Activated naive CD4-positive, alpha-beta T cell (primary cell): Measurements from ENCODE around the gene MCF2L2.
A peak's percentile ranks its signal among the peaks of the same experiment; 100 is the strongest.
"Not testable (repeated sequence)": the region's sequence is repeated elsewhere in the genome, so short reads cannot be mapped to it uniquely, and the experiment has no call there.

Experiments used
- DNase-seq, 4 experiments: peaks; one replicate each; lab custom pipeline; 2025; lab: John Stamatoyannopoulos, UW

Gene MCF2L2

GRCh38 chr3:183203670-183204069, 224.7 kb downstream of the MCF2L2 start:
- no peak for DNase-seq

- no peak for DNase-seq
Measured at GRCh38 chr3:183202004-183202722, 226.3 kb downstream of the MCF2L2 start.

- DNase-seq = no peak
Measured at GRCh38 chr3:183198939-183199338, 229.5 kb downstream of the MCF2L2 start.

- DNase-seq = no peak
Measured at GRCh38 chr3:183197734-183198133, 230.7 kb downstream of the MCF2L2 start.

GRCh38 chr3:183195266-183195665, 233.2 kb downstream of the MCF2L2 start:
- DNase-seq = no peak

GRCh38 chr3:183193762-183194689, 234.4 kb downstream of the MCF2L2 start:
- no peak for DNase-seq

GRCh38 chr3:183192650-183193300, 235.6 kb downstream of the MCF2L2 start:
- DNase-seq = no peak

GRCh38 chr3:183189641-183190040, 238.8 kb downstream of the MCF2L2 start:
- DNase-seq = no peak

- DNase-seq = peak in 1 of 4 experiments; percentile 22
Measured at GRCh38 chr3:183188895-183189462, 239.4 kb downstream of the MCF2L2 start.

- no peak for DNase-seq
Measured at GRCh38 chr3:183185696-183186095, 242.7 kb downstream of the MCF2L2 start.

- no peak for DNase-seq
Measured at GRCh38 chr3:183182732-183183610, 245.4 kb downstream of the MCF2L2 start.

- no peak for DNase-seq
Measured at GRCh38 chr3:183182073-183182472, 246.3 kb downstream of the MCF2L2 start.

- no peak for DNase-seq
Measured at GRCh38 chr3:183181606-183182005, 246.8 kb downstream of the MCF2L2 start.

- DNase-seq = no peak
Measured at GRCh38 chr3:183180784-183181295, 247.6 kb downstream of the MCF2L2 start.

- DNase-seq = no peak
Measured at GRCh38 chr3:183180110-183180783, 248.2 kb downstream of the MCF2L2 start.

- not testable (repeated sequence) for DNase-seq
Measured at GRCh38 chr3:183179550-183179908, 248.9 kb downstream of the MCF2L2 start.

GRCh38 chr3:183178833-183179549, 249.4 kb downstream of the MCF2L2 start:
- peak in 3 of 4 experiments; percentile 6 to 36 (median 7) for DNase-seq

GRCh38 chr3:183178512-183178832, 249.9 kb downstream of the MCF2L2 start:
- DNase-seq = no peak

GRCh38 chr3:183172051-183172639, 256.3 kb downstream of the MCF2L2 start:
- no peak for DNase-seq
